HG03039 (cell line): ENCODE data around the gene HEG1.
"Not testable (repeated sequence)": the region's sequence is repeated elsewhere in the genome, so short reads cannot be mapped to it uniquely, and the experiment has no call there.

Experiments used
- ATAC-seq: cut with Tn5 transposase; IDR thresholded peaks from one replicate; pipeline ENCODE4 v1.9.1; 2021; ENCODE audit warnings: mild to moderate bottlenecking, moderate library complexity; ENCODE audit not compliant: unreplicated experiment

The HEG1 gene

DNA sequence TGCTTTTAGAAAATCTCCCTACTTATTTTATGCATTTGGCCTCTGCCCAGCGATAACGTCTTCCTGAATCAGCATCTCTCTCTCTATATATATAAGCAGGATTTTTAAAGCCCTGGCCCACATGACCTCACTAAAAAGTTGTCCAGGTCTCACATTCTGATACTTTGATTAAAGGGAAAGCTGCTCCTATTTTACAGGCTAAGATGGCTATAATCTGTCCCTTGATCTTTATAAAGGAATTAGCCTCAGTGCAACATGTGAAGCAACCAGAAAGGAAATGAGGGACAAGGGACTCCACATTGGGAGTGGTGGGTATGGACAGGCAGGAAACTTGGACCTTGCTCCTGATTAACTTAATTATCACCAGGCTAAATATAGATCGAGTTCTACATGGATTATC is 95.7 kb downstream of the HEG1 start:
- no peak for ATAC-seq

DNA sequence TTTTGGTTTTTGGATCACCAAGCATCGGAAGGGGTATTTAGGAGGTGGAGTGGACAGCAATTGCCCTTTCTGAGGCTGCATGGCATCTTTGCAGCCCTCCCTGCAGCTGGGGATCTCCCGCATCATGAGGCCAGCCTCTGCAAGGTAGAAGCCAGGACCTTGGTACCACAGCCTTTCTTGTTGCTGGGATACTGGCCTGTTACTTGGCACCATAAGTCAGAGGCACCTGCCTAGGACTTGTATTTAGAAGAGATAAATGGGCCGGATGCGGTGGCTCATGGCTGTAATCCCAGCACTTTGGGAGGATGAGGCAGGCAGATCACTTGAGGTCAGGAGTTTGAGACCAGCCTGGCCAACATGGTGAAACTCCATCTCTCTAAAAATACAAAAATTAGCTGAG is 97.8 kb downstream of the HEG1 start:
- not testable (repeated sequence) for ATAC-seq

DNA sequence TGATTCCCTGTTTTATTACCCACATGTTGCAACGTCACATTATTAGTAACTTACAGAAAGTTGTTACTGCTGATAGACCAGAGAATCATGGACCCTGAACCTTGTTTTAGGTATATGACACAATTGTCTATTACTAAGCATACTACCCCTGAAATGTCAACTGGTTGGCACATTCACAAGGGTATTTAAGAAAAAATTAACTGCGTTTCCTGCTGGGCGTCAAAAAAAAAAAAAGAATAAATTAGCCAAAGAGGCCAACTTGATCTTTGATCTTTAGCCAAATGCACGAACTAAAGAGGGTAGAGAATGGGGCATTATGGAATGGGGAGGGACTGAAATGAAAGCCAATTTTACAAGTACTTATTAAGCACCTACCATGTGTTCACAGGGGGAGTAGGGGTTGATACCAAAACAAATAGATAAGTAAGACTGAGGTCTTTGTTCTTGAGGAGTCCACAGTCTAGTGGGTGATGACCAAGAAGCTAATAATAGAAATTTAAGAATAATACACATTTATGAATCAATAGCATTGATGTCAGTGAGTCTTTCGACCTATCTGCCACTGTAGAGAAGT is 103.4 kb downstream of the HEG1 start:
- ATAC-seq: no peak

DNA sequence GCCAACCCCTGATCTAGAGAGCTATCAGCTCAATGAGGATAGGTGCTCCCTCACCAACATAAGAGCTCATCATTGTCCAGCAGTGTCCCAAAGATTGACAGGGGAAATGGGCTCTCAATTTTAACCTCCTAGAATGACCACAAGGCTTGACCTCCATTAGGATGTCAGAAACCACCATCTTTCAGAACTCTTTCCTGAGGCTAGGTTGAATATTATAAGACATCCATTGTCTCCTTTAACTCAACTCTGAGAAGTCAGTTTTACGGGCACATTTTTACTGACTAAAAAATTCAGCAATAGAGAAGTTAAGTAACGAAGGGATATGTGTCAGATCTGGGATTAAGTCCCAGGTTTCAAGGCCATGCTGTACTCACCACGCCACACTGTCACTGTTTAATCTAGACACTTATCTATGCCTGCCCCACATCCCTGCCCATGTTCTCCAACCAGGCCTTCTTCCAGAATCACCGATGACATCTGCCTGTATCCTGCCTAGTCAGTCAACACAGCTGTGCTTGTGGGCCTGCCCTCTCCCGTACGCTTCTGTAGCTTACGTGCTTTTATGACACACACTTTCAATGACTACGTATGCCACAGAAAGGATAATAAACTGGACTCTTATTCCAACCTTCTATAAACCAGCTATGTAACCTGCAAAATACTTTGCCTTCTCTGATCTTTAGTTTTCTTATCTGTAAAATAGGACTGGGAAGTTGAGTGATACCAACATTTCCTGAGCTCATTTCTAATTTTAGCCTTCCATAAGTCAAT is 104.1 kb downstream of the HEG1 start:
- ATAC-seq: no peak

DNA sequence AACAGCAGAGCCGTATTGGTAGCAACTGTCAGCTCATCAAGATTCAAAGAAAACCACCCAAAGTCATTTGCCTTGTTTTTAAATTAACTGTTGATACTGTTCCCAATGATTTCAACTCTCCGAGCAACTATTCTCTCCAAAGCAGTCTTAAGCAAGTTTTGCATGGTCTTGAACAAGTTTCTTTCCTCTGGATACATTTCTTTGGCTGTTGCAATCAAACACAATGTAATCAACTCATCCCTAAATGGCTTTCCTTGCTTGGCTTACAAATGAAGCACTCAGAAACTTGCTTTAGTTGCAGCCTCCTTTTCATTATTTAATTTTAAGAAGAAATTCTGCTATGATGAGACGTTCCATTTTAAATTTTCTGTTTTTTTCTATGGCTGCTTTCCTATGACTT is 105.8 kb downstream of the HEG1 start:
- no peak for ATAC-seq

DNA sequence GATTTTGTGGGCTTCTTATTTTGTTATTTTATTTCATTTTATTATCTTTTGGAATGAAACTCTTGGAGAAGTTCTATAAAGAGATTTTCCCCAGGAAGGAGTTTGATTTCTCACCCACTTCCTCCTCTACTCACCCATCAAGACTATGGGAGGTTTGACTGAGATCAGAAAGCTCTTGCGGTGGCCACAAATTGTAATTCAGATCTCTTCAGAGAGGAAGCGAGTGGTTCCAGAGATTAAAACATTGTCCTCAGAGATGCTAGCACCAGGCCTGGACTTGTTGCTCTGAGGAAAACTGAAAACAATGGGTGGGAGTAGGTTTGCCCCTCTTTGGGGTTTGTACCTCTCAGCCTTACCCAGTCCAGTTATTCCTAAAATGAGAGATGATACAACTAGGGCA is 113.2 kb downstream of the HEG1 start:
- no peak for ATAC-seq

DNA sequence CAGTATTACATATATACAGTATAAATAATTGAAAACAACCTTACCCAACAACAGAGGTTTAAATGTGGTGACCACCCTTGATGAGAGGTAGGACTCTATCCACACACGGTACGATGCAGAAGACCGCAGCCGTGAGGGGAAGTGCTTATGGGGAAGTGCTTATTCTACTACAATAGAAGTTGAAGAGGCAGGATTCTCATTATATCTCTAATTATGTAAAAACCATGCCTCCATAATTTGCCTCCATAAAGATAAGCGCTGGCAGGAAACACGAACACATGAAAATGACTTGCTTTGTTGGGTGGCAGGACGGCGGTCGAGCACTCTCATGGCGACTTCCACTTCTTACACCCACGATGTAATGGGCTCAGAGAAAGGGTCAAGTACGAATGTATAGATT is 114.0 kb downstream of the HEG1 start:
- no peak for ATAC-seq

DNA sequence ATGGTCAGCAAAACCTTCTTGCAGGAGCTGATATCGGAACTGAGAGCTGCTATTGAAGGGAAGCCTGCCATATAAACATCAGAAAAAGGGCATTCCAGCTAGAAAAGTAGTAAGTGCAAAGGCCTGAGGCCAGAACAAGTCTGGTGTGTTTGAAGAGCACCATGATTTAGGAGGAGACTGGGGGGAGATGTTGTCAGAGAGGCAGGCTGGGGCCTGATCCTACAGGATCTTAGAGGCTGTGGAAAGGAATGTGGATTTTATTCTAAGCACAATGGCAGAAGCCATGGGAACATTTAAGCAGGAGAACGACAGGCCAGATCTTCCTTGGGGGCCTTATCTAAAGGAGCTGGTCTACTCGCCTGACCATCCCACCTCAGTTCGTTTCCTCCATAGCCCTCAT is 116.1 kb downstream of the HEG1 start:
- no peak for ATAC-seq

DNA sequence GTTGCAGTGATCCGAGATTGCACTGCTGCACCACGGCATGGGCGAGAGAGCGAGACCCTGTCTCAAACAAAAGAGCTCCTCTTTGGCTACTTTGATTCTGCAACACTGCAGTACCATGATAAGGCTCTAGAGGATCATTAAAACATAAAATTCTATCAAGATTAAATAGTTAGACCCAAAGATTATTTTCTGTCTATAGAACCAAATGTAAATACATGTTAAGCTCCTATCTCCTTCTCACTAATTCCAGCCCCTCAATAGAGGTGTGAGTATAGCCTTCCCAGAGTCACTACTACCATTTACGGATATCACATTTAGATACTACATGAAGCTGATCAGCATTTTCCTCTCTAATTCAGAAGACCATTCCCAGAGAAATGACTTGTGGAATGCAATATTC is 116.9 kb downstream of the HEG1 start:
- no peak for ATAC-seq

DNA sequence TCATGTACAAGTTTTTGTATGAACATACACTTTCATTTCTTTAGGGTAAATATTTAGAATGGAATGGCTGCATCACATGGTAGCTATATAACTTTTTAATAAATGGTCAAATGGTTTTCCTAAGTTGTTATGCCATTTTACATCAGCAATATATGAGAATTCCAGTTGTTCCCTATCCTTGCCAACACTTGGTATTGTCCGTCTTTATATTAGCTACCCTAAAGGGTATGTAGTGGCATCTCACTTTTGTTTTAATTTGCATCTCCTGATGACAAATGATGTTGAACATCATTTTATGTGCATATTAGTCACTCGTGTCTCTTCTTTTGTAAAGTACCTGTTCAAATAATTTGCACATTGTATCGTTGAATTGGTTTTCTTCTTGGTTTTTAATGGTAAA is 118.7 kb downstream of the HEG1 start:
- ATAC-seq: no peak

DNA sequence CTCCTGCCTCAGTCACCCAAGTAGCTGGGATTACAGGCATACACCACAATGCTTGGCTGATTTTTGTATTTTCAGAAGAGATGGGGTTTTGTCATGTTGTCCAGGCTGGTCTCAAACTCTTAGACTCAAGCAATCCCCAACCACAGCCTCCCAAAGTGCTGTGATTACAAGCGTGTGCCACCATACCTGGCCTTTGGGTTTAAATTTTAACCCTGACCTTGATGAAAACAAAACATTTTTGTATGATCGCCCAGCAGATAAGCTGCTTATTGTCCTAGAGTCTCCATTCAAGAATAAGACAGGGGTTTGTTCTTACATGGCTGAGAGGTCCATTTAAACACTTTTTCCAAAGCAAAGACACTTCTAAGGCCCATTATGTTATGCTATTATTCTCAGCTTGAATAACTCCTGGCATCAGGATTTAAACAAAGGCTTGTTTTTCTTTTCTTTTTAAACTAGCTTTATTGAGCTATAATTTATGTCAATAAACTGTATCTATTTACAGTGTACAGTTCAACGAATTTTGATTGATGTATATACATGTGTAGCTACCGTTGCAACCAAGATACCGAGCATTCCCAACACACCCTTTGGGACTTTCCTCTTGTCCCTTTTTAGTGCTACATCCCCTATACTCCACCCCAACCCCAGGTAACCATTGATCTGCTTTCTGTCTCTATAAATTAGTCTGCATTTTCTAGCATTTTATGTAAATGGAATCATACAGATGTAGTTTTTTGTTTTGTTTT is 119.8 kb downstream of the HEG1 start:
- ATAC-seq: no peak

DNA sequence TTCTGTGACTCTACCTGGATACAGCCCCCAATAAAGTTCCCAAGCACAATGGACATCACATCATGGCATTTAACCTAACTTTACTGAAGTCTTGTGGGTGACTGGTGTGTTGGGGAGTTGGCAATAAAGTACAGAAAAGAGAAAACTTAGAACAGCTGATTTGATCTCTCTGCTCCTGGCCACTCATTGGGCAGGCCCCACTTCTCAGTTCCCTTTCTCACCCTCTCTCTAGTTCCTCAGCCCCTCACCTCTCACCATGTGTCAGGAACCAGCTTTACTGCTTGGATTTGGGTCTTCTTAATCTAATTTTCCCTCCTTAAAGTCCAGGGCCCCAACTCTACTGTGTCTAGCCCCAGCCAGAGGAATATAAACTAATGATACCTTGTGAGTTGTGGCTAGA is 120.5 kb downstream of the HEG1 start:
- ATAC-seq: no peak

DNA sequence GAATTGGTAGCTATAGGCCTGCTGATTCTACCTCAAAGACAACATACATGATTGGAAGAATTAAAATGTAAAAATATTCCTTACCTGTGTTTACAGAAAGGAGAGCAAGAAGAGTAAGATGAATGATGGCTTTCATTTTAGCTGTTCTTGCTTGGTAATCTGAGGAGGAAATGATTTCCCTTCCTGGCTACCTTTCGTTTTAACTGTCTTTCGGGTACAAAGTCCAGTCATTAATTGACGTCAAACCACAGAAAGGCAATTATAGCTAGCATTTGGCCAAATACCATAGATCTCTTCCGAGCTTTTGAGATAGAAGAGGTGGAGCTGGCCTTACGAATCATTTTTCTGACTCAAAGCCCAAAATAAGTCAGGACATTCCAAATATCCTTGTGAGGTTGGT is 121.2 kb downstream of the HEG1 start, which contains the start of gene MUC13:
TSS of gene MUC13 (minus strand) at position 175 of the 400 bp plus-strand sequence. CDS start at position 136, 39 bp downstream.
- no peak for ATAC-seq

DNA sequence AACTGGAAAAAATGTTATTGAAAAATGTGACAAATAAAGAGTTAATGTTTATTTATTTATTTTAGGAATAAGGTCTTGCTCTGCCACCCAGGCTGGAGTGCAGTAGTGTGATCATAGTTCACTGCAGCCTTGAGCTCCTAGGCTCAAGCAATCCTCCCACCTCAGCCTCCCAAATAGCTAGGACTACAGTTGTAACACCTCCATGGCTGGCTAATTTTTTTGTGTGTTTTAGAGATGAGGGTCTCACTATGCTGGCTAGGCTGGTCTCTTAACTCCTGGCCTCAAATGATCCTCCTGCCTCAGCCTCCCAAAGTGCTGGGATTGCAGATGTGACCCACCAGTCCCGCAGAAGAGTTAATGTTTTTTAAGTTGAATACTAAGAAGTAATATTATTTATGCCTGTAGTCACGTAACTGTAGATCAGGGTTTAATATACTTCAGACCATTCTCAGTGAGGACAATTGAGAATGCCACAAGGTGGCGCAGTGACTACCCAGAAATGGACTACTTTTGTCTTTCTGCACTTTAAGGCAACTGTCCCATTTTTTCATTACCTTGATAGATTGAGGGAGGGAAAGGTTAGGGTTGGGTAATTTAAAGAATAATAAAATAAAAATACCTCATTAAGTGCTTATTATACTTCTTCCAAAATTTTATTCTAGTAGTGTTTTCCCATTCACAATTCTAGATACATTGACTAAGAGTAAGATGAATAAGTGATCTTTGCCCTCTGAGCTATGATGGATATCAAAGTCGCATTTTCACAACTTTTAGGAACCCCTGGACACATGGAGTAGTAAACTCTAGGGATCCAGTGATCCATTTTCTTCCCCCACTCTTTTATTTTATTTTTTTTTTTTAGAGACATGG is 127.2 kb downstream of the HEG1 start:
- ATAC-seq: no peak

DNA sequence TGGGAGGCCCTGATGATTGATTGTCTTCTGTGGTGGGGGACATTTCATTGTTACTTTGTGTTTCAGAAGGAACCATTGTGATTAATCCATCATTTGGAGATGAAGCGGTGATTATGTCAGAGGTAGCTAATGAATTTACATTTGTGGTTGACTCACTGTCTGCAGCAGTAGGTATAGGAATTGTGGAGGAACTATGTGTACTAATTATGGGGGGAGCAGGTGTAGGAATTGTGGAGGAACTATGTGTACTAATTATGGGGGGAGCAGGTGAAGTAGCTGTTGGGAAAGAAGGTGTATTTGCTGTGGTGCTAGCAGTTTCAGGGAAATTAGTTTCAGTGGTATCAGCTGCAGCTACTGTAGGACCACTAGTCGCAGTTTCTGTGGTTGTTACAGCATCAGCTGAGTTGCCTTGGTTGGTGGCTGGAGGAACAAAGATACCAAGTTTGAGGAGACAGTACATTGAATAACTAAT is 128.2 kb downstream of the HEG1 start:
- peak; percentile 51 for ATAC-seq

DNA sequence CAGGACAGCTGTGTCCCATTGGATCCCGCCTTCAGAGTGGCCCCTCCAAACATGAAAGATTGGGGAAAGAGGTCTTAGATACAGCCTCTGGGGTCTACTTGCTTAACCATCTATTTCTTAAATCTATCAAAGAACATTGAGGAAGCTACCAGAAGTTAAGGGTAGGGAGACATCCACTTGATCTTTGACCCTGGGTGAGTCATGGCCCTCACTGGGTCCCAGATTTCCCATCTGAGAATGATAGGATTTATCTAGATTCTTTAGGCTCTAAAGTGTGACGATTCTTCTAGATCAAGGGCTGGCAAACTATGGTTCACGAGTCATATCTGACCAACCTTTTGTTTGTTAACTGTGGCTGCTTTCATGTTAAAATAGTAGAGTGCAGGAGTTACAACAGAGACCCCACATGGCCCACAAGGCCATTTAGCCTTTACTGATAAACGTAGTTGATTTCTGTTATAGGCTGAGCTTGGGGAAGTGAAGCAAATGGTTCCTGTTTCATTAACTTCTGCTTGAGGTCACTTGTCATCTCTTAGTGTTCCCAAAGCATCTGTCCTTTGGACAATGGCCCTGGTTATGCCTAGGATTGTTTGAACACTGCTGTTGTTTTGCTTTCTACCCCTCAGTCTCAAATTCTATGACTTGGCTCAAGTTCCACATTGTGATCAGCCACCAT is 129.2 kb downstream of the HEG1 start:
- no peak for ATAC-seq

DNA sequence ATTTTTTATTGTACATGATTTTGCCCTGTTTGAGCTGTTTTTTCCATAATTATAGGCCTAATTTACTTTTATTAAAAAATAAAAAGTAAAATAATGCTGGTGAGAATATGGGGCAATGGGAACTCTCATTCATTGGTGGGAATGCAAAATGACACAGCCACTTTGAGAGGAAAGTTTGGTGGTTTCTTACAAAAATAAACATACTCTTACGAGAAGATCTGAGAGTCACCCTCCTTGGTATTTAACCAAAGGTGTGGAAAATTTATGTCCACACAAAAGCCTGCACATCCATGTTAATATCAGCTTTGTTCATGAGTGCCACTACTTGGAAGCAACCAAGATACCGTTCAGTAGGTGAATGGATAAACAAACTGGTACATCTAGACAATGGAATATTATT is 131.1 kb downstream of the HEG1 start:
- no peak for ATAC-seq

DNA sequence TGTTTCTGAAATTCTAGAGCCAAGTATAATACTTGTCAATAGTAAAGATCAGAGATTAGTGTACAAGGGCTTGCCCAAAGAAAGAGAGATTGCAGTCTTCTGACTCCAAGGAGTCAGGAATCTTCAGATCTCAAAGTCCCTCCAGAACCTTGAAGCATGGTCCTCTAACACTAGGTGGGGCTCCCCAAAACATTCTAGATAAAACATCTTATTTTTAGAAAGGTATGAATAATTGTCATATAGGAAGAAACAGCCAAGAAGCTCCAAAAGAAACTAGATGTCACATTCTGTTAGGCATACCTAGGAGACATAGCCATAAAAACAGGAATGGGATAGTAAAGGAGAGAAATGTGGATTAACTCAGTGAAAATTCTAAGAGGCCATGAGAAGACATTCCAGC is 132.0 kb downstream of the HEG1 start:
- ATAC-seq: no peak

DNA sequence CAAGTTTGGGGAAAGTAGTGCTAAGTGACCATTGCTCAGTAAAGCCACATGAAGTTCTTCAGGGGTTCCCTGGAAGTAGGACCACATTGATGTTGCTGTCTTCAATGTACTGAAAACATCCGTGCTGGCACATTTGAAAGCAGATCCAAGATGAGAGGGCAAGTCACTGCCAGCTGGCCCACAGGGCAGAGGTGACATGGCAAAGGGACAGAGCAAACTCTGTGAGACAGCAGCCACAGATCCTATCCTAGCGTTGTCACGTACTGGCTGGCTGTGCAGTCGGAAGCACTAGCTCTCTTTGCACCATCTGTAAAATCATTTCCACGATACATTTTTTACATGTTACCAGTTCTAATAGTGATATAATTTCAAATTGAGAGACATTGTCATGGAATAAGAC is 135.1 kb downstream of the HEG1 start:
- no peak for ATAC-seq

DNA sequence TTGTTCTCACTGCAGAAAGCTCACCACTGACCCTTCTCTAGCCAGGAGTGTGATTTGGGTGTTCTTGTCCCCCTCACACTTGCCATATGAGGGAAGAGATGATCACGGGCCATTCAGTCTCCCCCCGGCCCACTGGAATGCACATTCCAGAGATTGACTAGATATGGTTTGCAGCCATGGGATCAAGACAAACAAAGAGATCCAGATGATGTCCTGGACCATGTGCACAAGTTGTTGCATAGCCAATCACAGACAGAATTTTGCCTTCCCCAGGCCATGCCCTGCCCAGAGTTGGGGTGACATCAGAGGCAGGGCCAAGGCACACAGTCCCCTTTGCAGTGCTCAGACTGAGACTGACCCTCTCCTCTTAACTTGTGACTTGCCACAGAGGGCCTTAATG is 136.0 kb downstream of the HEG1 start:
- ATAC-seq: no peak
